Trophoblast cell (in vitro differentiated cells and primary cell): Measurements from ENCODE around the gene FLACC1.

ENCODE experiments used
- DNase-seq, 2 donors: peaks; one replicate each; pipeline ENCODE4 v3.0.0-alpha.2; 2016
- H2AFZ ChIP-seq: 2 replicates; pipeline ENCODE4 v1.6.1; 2013; ENCODE audit warnings: low read length, moderate library complexity, mild to moderate bottlenecking; ENCODE audit not compliant: insufficient read depth, poor library complexity
- H2AK5ac ChIP-seq: 2 replicates; pipeline ENCODE4 v1.6.1; 2013; ENCODE audit warnings: mild to moderate bottlenecking, low read length
- H2BK120ac ChIP-seq: 2 replicates; pipeline ENCODE4 v1.6.1; 2013; ENCODE audit warnings: low read length, mild to moderate bottlenecking, moderate library complexity; ENCODE audit not compliant: insufficient read depth, poor library complexity
- H2BK12ac ChIP-seq: 2 replicates; pipeline ENCODE4 v1.6.1; 2013; ENCODE audit warnings: mild to moderate bottlenecking, low read length, moderate library complexity
- H2BK5ac ChIP-seq: 2 replicates; pipeline ENCODE4 v1.6.1; 2013; ENCODE audit warnings: low read length, low read depth, moderate library complexity, mild to moderate bottlenecking; ENCODE audit not compliant: poor library complexity
- H3K14ac ChIP-seq: 2 replicates; pipeline ENCODE4 v1.6.1; 2013; ENCODE audit warnings: mild to moderate bottlenecking, low read length
- H3K18ac ChIP-seq: 2 replicates; pipeline ENCODE4 v1.6.1; 2013; ENCODE audit warnings: mild to moderate bottlenecking, low read length
- H3K23ac ChIP-seq: 2 replicates; pipeline ENCODE4 v1.6.1; 2013; ENCODE audit warnings: low read length
- H3K27ac ChIP-seq: 2 replicates; pipeline ENCODE4 v1.5.1; 2013; ENCODE audit warnings: low read depth, mild to moderate bottlenecking, inconsistent platforms, low read length, moderate library complexity
- H3K27me3 ChIP-seq: 2 replicates; pipeline ENCODE4 v1.6.1; 2013; ENCODE audit warnings: inconsistent platforms, mild to moderate bottlenecking, low read length, moderate library complexity; ENCODE audit not compliant: insufficient read depth
- H3K36me3 ChIP-seq, 2 experiments: 1 replicate in 1 of 2; 2 replicates in 1 of 2; pipeline ENCODE4 v1.6.1; 2013; ENCODE audit warnings: low read length in 2 of 2, mild to moderate bottlenecking in 2 of 2, moderate library complexity in 1 of 2; ENCODE audit not compliant: insufficient read depth in 2 of 2, control insufficient read depth in 1 of 2
- H3K4ac ChIP-seq: 2 replicates; pipeline ENCODE4 v1.6.1; 2013; ENCODE audit warnings: low read depth, mild to moderate bottlenecking, low read length, moderate library complexity
- H3K4me1 ChIP-seq, 2 experiments: 1 replicate in 1 of 2; 2 replicates in 1 of 2; pipeline ENCODE4 v1.6.1; 2013; ENCODE audit warnings: low read length in 2 of 2, mild to moderate bottlenecking in 2 of 2, moderate library complexity in 1 of 2; ENCODE audit not compliant: insufficient read depth in 2 of 2, control insufficient read depth in 1 of 2
- H3K4me2 ChIP-seq: 2 replicates; pipeline ENCODE4 v1.6.1; 2013; ENCODE audit warnings: inconsistent platforms, mild to moderate bottlenecking, low read length, moderate library complexity
- H3K4me3 ChIP-seq: 2 replicates; pipeline ENCODE4 v1.5.1; 2013; ENCODE audit warnings: mild to moderate bottlenecking, low read depth, low read length, inconsistent platforms
- H3K79me1 ChIP-seq: one replicate; pipeline ENCODE4 v1.6.1; 2013; ENCODE audit warnings: low read length
- H3K79me2 ChIP-seq: 2 replicates; pipeline ENCODE4 v1.6.1; 2013; ENCODE audit warnings: low read length, mild to moderate bottlenecking; ENCODE audit not compliant: control insufficient read depth, insufficient read depth, poor library complexity
- H3K9ac ChIP-seq: 2 replicates; pipeline ENCODE4 v1.6.1; 2013; ENCODE audit warnings: mild to moderate bottlenecking, low read length
- H3K9me3 ChIP-seq: 2 replicates; pipeline ENCODE4 v1.6.1; 2013; ENCODE audit warnings: low read depth, mild to moderate bottlenecking, control low read depth, inconsistent platforms, low read length; ENCODE audit not compliant: insufficient read depth
- H4K12ac ChIP-seq: 2 replicates; pipeline ENCODE4 v1.6.1; 2013; ENCODE audit warnings: low read depth, mild to moderate bottlenecking, low read length, moderate library complexity
- H4K8ac ChIP-seq: 2 replicates; pipeline ENCODE4 v1.6.1; 2013; ENCODE audit warnings: low read depth, mild to moderate bottlenecking, low read length, moderate library complexity
- H4K91ac ChIP-seq: one replicate; pipeline ENCODE4 v1.6.1; 2013; ENCODE audit warnings: low read depth, mild to moderate bottlenecking, low read length, moderate library complexity
- WGBS: extraction: QIAGEN DNeasy Blood & Tissue Kit; methylation state at CpG from one replicate; pipeline ENCODE4 v1.1.7; 2013; ENCODE audit warnings: missing lambda C conversion rate; ENCODE audit not compliant: insufficient read length, insufficient coverage; ENCODE audit errors: extremely low coverage; 5-methylcytosine and 5-hydroxymethylcytosine counted together

FLACC1 gene

DNA sequence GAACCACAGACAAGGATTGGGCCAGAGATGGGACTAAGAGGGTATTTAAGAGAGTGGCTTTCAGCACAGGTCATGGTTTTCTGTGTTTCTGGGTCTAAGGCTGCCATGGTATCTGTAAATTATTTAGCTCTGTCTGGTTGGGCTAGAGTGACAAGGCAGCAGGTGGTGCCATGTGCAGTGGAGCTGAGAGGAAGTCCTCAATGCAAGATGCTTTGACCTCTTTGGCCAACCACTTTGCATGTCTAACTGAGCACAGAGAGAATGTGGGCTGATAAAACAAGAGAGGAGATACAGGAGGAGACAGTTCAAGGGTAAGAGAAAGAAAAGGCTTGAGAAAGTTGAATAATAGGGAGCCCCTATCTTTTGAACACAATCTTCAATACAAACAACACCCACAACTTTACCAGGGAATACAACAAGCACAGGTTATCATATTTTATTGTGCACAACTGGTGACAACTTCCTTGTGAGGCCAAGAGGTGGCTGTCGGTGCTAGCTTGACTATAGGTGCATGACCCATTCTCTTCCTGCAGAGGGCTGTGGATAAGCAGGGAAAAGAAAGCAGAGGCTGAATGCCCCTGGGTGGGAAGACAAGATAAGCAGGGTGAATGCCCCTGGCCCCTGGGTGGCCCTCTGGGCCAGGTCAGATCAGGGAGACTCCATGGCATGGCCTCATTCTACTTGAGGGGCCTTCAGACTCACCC, 12.3 kb downstream of the FLACC1 start:
- Histone ChIP-seq H3K27me3 (no peaks in the 10 kb centered on the region), H3K23ac (no peak overlapping the region), H2AK5ac (no peak overlapping the region), H4K8ac (no peak overlapping the region), H3K4me1 (peaks cover 2 to 3% of the 10 kb centered on the region in 2 experiments), H2BK120ac (no peak overlapping the region), H2BK12ac (no peak overlapping the region), H3K18ac (no peak overlapping the region), H3K9me3 (peaks cover 2% of the 10 kb centered on the region), H3K9ac (no peak overlapping the region), H2AFZ (no peak overlapping the region), H3K79me1 (no peaks in the 10 kb centered on the region), H3K4ac (no peak overlapping the region), H3K27ac (no peak overlapping the region), H3K79me2 (no peaks in the 10 kb centered on the region), H3K14ac (no peak overlapping the region), H2BK5ac (no peak overlapping the region), H4K12ac (no peak overlapping the region), H4K91ac (no peak overlapping the region), H3K36me3 (no peaks in the 10 kb centered on the region), H3K4me2 (no peak overlapping the region), H3K4me3 (no peak overlapping the region)
- no CpG with 5 or more reads among the region's 1 CpG for WGBS
- no peak for DNase-seq

DNA sequence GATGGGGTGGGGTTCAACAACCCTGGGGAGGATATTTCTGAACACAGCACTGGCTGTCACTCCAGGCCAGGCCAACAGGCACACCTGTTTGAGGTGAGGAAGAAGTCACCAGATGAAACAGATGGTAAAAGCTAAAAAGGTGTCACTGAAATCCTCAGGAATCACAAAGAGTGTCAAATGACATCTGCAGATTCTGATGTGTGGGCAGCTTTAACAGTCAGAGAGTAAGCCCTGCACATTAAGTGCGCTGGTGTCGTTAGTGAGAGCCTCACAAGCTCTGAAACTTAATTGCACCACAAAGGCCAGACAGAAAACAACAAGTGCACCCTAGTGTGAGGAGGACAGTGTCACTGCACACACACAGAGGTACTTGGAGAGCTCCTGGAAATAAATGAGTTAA, 13.6 kb downstream of the FLACC1 start:
- WGBS, result no CpG with 5 or more reads among the region's 2 CpGs

DNA sequence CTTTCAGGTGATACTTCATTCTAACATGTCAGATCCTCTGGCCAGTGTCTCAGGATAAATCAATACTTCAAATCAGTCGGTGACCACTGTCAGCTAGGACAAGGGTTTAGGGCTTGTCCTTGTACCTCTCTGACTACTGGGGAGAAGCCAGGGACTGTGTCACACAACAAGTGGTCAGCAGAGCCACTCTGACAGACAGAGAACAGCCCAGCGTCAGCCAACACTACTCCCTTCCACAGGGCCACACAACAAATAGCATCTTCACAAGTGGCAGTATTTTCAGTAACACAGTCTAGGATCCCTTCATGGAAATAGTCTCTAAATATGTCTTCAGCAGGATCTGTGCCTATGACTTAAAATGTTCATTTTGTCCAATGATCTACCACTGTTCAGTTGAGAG, 14.2 kb downstream of the FLACC1 start:
- WGBS, result no CpG with 5 or more reads among the region's 2 CpGs
- no peak overlapping the region for H3K4me3 ChIP-seq

More for the DNA sequence above, 13.6 kb downstream of the FLACC1 start:
- H3K4me1 ChIP-seq, result peaks cover 2 to 3% of the 10 kb centered on the region in 2 experiments
- no peak overlapping the region for H4K91ac ChIP-seq
- no peak overlapping the region for H3K23ac ChIP-seq
- no peak overlapping the region for H3K18ac ChIP-seq
- no peak overlapping the region for H2BK120ac ChIP-seq
- H3K27me3 ChIP-seq, result no peaks in the 10 kb centered on the region
- H2AFZ ChIP-seq, result no peak overlapping the region
- H3K9me3 ChIP-seq, result peaks cover 3% of the 10 kb centered on the region
- no peak overlapping the region for H4K12ac ChIP-seq
- H3K79me1 ChIP-seq, result no peaks in the 10 kb centered on the region
- no peaks in the 10 kb centered on the region for H3K36me3 ChIP-seq
- H3K9ac ChIP-seq, result no peak overlapping the region
- H4K8ac ChIP-seq, result no peak overlapping the region
- no peaks in the 10 kb centered on the region for H3K79me2 ChIP-seq
- H2BK12ac ChIP-seq, result no peak overlapping the region
- no peak overlapping the region for H2AK5ac ChIP-seq
- no peak overlapping the region for H2BK5ac ChIP-seq
- H3K4me2 ChIP-seq, result no peak overlapping the region
- DNase-seq, result no peak
- no peak overlapping the region for H3K27ac ChIP-seq
- no peak overlapping the region for H3K14ac ChIP-seq
- H3K4me3 ChIP-seq, result no peak overlapping the region
- no peak overlapping the region for H3K4ac ChIP-seq

DNA sequence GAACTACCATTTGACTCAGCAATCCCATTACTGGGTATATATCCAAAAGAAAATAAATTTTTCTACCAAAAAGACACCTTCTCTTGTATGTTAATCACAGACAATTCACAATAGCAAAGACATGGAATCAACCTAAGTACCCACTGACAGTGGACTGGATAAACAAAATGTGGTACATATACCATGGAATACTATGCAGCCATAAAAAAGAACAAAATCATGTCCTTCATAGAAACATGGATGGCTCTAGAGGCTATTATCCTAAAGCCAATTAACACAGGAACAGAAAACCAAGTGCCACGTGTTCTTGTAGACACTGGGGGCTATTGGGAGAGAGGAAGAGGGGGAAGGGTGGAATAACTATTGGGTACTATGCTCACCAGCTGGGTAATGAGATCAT, 27.7 kb downstream of the FLACC1 start:
- H3K4me2 ChIP-seq, result no peak overlapping the region
- no peaks in the 10 kb centered on the region for H3K36me3 ChIP-seq
- H2AK5ac ChIP-seq, result no peak overlapping the region
- no peaks in the 10 kb centered on the region for H3K27me3 ChIP-seq
- H3K79me2 ChIP-seq, result no peaks in the 10 kb centered on the region
- no peak overlapping the region for H3K4me3 ChIP-seq
- H3K9me3 ChIP-seq, result no peaks in the 10 kb centered on the region
- no peaks in the 10 kb centered on the region for H3K79me1 ChIP-seq
- WGBS, result no CpG with 5 or more reads among the region's 1 CpG
- no peak overlapping the region for H2BK5ac ChIP-seq
- H3K27ac ChIP-seq, result no peak overlapping the region
- no peak for DNase-seq
- no peak overlapping the region for H4K91ac ChIP-seq
- no peak overlapping the region for H3K14ac ChIP-seq
- no peak overlapping the region for H2AFZ ChIP-seq
- H3K4ac ChIP-seq, result no peak overlapping the region
- no peaks in the 10 kb centered on the region for H3K4me1 ChIP-seq
- H3K18ac ChIP-seq, result no peak overlapping the region
- H4K8ac ChIP-seq, result no peak overlapping the region
- H4K12ac ChIP-seq, result no peak overlapping the region
- H3K23ac ChIP-seq, result no peak overlapping the region
- H2BK120ac ChIP-seq, result no peak overlapping the region
- no peak overlapping the region for H2BK12ac ChIP-seq
- H3K9ac ChIP-seq, result no peak overlapping the region

More for the DNA sequence above, 14.2 kb downstream of the FLACC1 start:
- Histone ChIP-seq H3K4me1 (peaks cover 2 to 3% of the 10 kb centered on the region in 2 experiments), H3K9ac (no peak overlapping the region), H4K8ac (no peak overlapping the region), H3K18ac (no peak overlapping the region), H3K36me3 (no peaks in the 10 kb centered on the region), H2BK12ac (no peak overlapping the region), H2AK5ac (no peak overlapping the region), H3K27ac (no peak overlapping the region), H4K12ac (no peak overlapping the region), H2AFZ (no peak overlapping the region), H3K4ac (no peak overlapping the region), H3K4me2 (no peak overlapping the region), H3K79me2 (no peaks in the 10 kb centered on the region), H2BK5ac (no peak overlapping the region), H3K27me3 (no peaks in the 10 kb centered on the region), H2BK120ac (no peak overlapping the region), H3K14ac (no peak overlapping the region), H3K79me1 (no peaks in the 10 kb centered on the region), H4K91ac (no peak overlapping the region), H3K23ac (no peak overlapping the region), H3K9me3 (peaks cover 3% of the 10 kb centered on the region)
- no peak for DNase-seq
